Endothelial cell of umbilical vein (primary cell): ENCODE results near the gene CNGB1. TPM values are rescaled to one million over a fixed set of nuclear protein-coding genes. Genes with fewer than 3 reads are reported as not detected.

Experiments used
- BruUV-seq: library from RNA; stranded (reverse); fragments of 400-500 nt; replicated peaks from 2 replicates; lab custom pipeline; 2021; lab: Mats Ljungman, UMichigan
- CTCF ChIA-PET: fragments of 300-600, 350-600 bp; sonication (Branson Sonifier 250); formaldehyde crosslinking; loops from one replicate; lab custom pipeline; 2021; ENCODE audit warnings: antibody characterized with exemption, inconsistent platforms; lab: Charles Lee
- POLR2A ChIA-PET: fragments of 300-600, 350-600 bp; sonication (Branson Sonifier 250); formaldehyde crosslinking; loops from one replicate; lab custom pipeline; 2021; ENCODE audit warnings: antibody characterized with exemption, inconsistent platforms; lab: Charles Lee
- DNase-seq: peaks from one replicate; pipeline ENCODE4 v3.0.0-alpha.2; 2011; ENCODE audit warnings: low read depth, low spot score
- FAIRE-seq: peaks from 2 replicates; lab custom pipeline; 2011; peaks lifted over from hg19 to GRCh38; lab: Jason Lieb, UNC
- H2AFZ ChIP-seq: 2 replicates; pipeline ENCODE4 v1.6.0; 2012; ENCODE audit warnings: low read depth, low read length, control low read depth, inconsistent platforms
- H3K27ac ChIP-seq: 2 replicates; pipeline ENCODE4 v1.5.1; 2011; ENCODE audit warnings: low read depth, mild to moderate bottlenecking, control low read depth, low read length, moderate library complexity; ENCODE audit not compliant: insufficient read depth
- H3K27me3 ChIP-seq, 2 experiments: 2 replicates each; pipeline versions ENCODE4 v1.6.0 to v1.6.1; 2011; ENCODE audit warnings: low read length in 2 of 2, mixed read lengths in 1 of 2; ENCODE audit not compliant: control insufficient read depth in 2 of 2, insufficient read depth in 2 of 2
- H3K36me3 ChIP-seq, 2 experiments: 2 replicates in 1 of 2; 3 replicates in 1 of 2; pipeline ENCODE4 v1.5.1; 2011; ENCODE audit warnings: low read length in 2 of 2, mild to moderate bottlenecking in 1 of 2, moderate library complexity in 1 of 2; ENCODE audit not compliant: control insufficient read depth in 2 of 2, insufficient read depth in 2 of 2; ENCODE audit errors: extremely low read depth in 1 of 2
- H3K4me1 ChIP-seq: 3 replicates; pipeline ENCODE4 v1.5.1; 2011; ENCODE audit warnings: mild to moderate bottlenecking, low read length; ENCODE audit not compliant: control insufficient read depth, insufficient read depth; ENCODE audit errors: extremely low read depth
- H3K4me2 ChIP-seq: 2 replicates; pipeline ENCODE4 v1.6.1; 2011; ENCODE audit warnings: low read length, control low read depth, mixed read lengths; ENCODE audit not compliant: insufficient read depth
- H3K4me3 ChIP-seq, 3 experiments: fragments of 200-600 bp in 1 of 3; sonication (generic), shearing (Covaris generic) in 1 of 3; replicated peaks in 1 of 3; 2 replicates each; pipeline ENCODE4 v1.5.1; 2011 to 2016; ENCODE audit warnings: control low read depth in 3 of 3, low read length in 3 of 3, mild to moderate bottlenecking in 2 of 3, inconsistent platforms in 1 of 3, low read depth in 1 of 3, moderate library complexity in 1 of 3; ENCODE audit not compliant: insufficient read depth in 1 of 3
- H3K79me2 ChIP-seq: 2 replicates; pipeline ENCODE4 v1.6.0; 2012; ENCODE audit warnings: low read length, inconsistent platforms; ENCODE audit not compliant: control insufficient read depth, insufficient read depth
- H3K9ac ChIP-seq: replicated peaks from 2 replicates; pipeline ENCODE3; 2011; ENCODE audit warnings: low read length, control low read depth; ENCODE audit not compliant: insufficient read depth; ENCODE audit errors: extremely low read depth
- H3K9me1 ChIP-seq: replicated peaks from 3 replicates; pipeline ENCODE4 v1.6.0; 2011; ENCODE audit warnings: mild to moderate bottlenecking, low read length; ENCODE audit not compliant: control insufficient read depth, insufficient read depth; ENCODE audit errors: extremely low read depth
- H3K9me3 ChIP-seq: replicated peaks from 2 replicates; pipeline ENCODE4 v1.5.1; 2012; ENCODE audit warnings: low read length, inconsistent platforms; ENCODE audit not compliant: control insufficient read depth, insufficient read depth
- H4K20me1 ChIP-seq: replicated peaks from 2 replicates; pipeline ENCODE3; 2011; ENCODE audit warnings: mild to moderate bottlenecking, low read length; ENCODE audit not compliant: control insufficient read depth, insufficient read depth; ENCODE audit errors: extremely low read depth
- EZH2 ChIP-seq: IDR thresholded peaks from 2 replicates; pipeline ENCODE4 v1.6.1; 2012; ENCODE audit warnings: borderline replicate concordance, low read depth, mild to moderate bottlenecking, moderate library complexity, low read length, inconsistent platforms; ENCODE audit not compliant: severe bottlenecking
- FOS ChIP-seq: IDR thresholded peaks from 2 replicates; pipeline ENCODE4 v1.6.1; 2011; ENCODE audit warnings: mild to moderate bottlenecking, low read length, moderate library complexity, borderline replicate concordance; ENCODE audit not compliant: insufficient read depth
- GATA2 ChIP-seq: IDR thresholded peaks from 2 replicates; pipeline ENCODE4 v1.7.0; 2011; ENCODE audit warnings: low read depth, mild to moderate bottlenecking, moderate library complexity, mixed read lengths, low read length; ENCODE audit not compliant: insufficient read length, insufficient read depth
- JUN ChIP-seq: IDR thresholded peaks from 2 replicates; pipeline ENCODE4 v1.6.1; 2011; ENCODE audit warnings: borderline replicate concordance, low read depth; ENCODE audit not compliant: insufficient read length, insufficient read depth
- MYC ChIP-seq: IDR thresholded peaks from one replicate; pipeline ENCODE4 v1.6.1; 2011; ENCODE audit warnings: mild to moderate bottlenecking, low read depth, low read length
- POLR2A ChIP-seq: IDR thresholded peaks from 2 replicates; pipeline ENCODE4 v1.6.1; 2012; ENCODE audit warnings: low read depth, mild to moderate bottlenecking, control low read depth, low read length
- POLR2AphosphoS5 ChIP-seq: IDR thresholded peaks from 2 replicates; pipeline ENCODE4 v1.6.1; 2012; ENCODE audit warnings: low read depth, mild to moderate bottlenecking, control low read depth, low read length, moderate library complexity; ENCODE audit not compliant: insufficient read depth
- dilution Hi-C: fragments of 300-500 bp; cut with MboI; formaldehyde crosslinking; loops from one replicate; pipeline ENCODE4 v1.15.0; 2019; ENCODE audit warnings: low sequenced_read_pairs; ENCODE audit not compliant: extremely low pct_ligation_motif_present
- intact Hi-C: fragments of 100-400 bp; cut with micrococcal nuclease; formaldehyde crosslinking; loops from one replicate; pipeline ENCODE4 v1.10.0; 2022
- polyA plus RNA-seq, 4 experiments: library from polyadenylated mRNA; depleted of rRNA in 3 of 4; stranded (reverse) in 3 of 4; unstranded in 1 of 4; fragments of >200 nt; gene quantifications; 2 replicates each; pipeline versions ENCODE4 v1.2.1 to v1.2.3, GENCODE V29; 2011 to 2012; ENCODE audit warnings: missing spikeins in 1 of 4
- total RNA-seq: library from RNA; stranded (reverse); gene quantifications from 2 replicates; pipeline ENCODE4 v1.2.3, GENCODE V29; 2021
- TF ChIP-seq, protein P1 (sequence below): IDR thresholded peaks from 2 replicates; pipeline ENCODE4 v1.6.1; 2011; ENCODE audit not compliant: insufficient read depth, insufficient read length
- TF ChIP-seq, protein P2 (sequence below), 2 donors: IDR thresholded peaks; 1 replicate in 1 of 2; 2 replicates in 1 of 2; pipeline ENCODE4 v1.5.1; 2011; ENCODE audit warnings: low read length in 2 of 2, mild to moderate bottlenecking in 2 of 2, moderate library complexity in 2 of 2, control low read depth in 1 of 2, inconsistent platforms in 1 of 2, low read depth in 1 of 2; ENCODE audit not compliant: insufficient read depth in 1 of 2; ENCODE audit errors: extremely low read depth in 1 of 2

CNGB1 gene
- total and polyA plus RNA-seq, 2 donors (not counting 3 experiments of a cell fraction or from before 2014, with no cell fraction given) = not detected

DNA sequence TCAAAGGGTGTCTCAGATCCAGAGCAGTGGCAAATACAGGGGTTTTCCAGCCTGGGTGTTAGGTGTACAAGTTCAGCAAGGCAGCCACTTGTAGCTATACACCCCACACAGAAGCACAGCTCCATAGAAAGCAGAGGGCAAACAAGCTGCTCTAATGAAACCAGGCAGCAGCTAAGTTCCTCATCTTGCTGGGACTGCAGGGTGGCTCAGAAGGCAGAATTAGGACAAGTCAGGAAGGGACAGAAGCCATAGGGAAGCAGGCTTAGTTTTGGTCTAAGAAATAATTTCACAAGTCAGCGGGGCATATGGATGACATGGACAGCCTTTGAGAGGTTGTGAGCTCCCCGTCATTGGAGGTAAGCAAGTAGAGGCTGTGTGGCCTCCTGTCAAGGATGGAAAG lies 23.7 kb downstream of the CNGB1 start:
- no peaks in the 10 kb centered on the region for H3K9me1 ChIP-seq
- intact Hi-C loops = no loop called here
- no peaks in the 10 kb centered on the region for H3K9me3 ChIP-seq
- H4K20me1 ChIP-seq = no peaks in the 10 kb centered on the region
- H3K27me3 ChIP-seq = no peaks in the 10 kb centered on the region
- no peak overlapping the region for H3K27ac ChIP-seq
- no peaks in the 10 kb centered on the region for H3K36me3 ChIP-seq
- CTCF ChIA-PET = interaction anchor here (1.8 kb wide), 1 partner anchor 11 kb away, joined by 8 read pairs; no protein-coding TSS in a partner anchor
- FAIRE-seq (no peak), DNase-seq (no peak)
- no peak overlapping the region for H3K4me2 ChIP-seq
- TF ChIP-seq JUN (no peak), POLR2A (no peak), FOS (no peak), POLR2AphosphoS5 (no peak), EZH2 (no peak), GATA2 (no peak), MYC (no peak)
- TF ChIP-seq, protein P1, sequence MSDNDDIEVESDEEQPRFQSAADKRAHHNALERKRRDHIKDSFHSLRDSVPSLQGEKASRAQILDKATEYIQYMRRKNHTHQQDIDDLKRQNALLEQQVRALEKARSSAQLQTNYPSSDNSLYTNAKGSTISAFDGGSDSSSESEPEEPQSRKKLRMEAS = no peak
- TF ChIP-seq, protein P2, sequence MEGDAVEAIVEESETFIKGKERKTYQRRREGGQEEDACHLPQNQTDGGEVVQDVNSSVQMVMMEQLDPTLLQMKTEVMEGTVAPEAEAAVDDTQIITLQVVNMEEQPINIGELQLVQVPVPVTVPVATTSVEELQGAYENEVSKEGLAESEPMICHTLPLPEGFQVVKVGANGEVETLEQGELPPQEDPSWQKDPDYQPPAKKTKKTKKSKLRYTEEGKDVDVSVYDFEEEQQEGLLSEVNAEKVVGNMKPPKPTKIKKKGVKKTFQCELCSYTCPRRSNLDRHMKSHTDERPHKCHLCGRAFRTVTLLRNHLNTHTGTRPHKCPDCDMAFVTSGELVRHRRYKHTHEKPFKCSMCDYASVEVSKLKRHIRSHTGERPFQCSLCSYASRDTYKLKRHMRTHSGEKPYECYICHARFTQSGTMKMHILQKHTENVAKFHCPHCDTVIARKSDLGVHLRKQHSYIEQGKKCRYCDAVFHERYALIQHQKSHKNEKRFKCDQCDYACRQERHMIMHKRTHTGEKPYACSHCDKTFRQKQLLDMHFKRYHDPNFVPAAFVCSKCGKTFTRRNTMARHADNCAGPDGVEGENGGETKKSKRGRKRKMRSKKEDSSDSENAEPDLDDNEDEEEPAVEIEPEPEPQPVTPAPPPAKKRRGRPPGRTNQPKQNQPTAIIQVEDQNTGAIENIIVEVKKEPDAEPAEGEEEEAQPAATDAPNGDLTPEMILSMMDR (IDR thresholded peaks at IDR 0.05; ENCODE audit: extremely low read depth in 1 of 2, insufficient read depth in 1 of 2, low read depth in 1 of 2, low read length in 2 of 2) = no peak
- BruUV-seq = no TSS peak
- POLR2A ChIA-PET = no interaction called here
- H3K4me1 ChIP-seq = no peaks in the 10 kb centered on the region
- H3K4me3 ChIP-seq = no peak overlapping the region
- H3K79me2 ChIP-seq = no peaks in the 10 kb centered on the region
- no peak overlapping the region for H3K9ac ChIP-seq
- dilution Hi-C loops = no loop called here
- H2AFZ ChIP-seq = no peak overlapping the region
